Stimulated activated CD4-positive, alpha-beta T cell treated with anti-CD3 and anti-CD28 coated beads, Interleukin-15, amount 100 ng/mL, for 1 hour (primary cell): ENCODE measurements around the gene STMN1.

Experiments
- DNase-seq, 2 donors: peaks; one replicate each; pipeline ENCODE4 v3.0.0-alpha.2; 2020; ENCODE audit warnings: low read depth in 1 of 2, low spot score in 1 of 2

Gene STMN1

DNA sequence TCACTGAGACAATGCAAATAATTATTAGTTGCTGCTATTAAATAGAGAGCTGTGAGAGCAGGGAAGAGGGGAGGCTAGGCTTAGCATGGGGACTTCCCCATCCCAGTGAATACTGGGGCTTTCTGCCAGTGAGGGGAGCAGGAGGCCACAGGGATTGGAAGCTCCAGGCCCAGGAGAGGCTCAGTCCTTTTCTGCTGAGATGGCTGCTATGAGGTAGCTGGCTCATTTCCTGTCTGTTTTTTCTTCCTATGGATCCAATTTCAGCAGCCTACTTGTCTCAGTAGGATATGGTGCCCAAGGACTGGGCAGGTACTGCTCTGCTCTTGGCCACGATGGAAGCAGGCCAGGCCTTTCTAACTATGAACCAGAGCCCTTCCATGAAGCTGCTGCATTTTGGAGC, 10.0 kb downstream of the STMN1 start:
- DNase-seq = no peak

GRCh38 chr1:25895365-25895990, 10.7 kb downstream of the STMN1 start:
- peak; percentile 80 to 83 for DNase-seq

- DNase-seq = no peak
Measured at GRCh38 chr1:25893116-25893515, 13.1 kb downstream of the STMN1 start.

DNA sequence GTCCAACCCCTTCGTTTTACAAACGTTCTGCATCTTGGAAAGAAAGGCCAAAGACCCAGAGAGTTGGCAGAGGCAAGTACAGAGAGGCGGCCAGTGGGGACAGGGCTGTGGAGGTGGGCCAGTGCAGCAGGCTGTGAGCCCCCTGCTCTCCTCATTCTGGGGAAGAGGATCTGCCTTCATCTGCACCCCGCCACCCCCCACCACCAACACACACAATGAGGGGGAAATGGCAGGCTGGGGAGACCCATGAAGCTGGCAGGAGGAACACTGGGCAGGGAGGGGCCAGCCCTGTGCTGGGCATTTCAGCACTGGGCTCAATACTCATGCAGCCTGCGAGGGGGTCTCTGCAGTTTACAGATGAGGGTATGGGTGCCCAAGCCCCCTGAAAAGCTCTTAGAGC, 14.6 kb downstream of the STMN1 start:
- DNase-seq = no peak

DNA sequence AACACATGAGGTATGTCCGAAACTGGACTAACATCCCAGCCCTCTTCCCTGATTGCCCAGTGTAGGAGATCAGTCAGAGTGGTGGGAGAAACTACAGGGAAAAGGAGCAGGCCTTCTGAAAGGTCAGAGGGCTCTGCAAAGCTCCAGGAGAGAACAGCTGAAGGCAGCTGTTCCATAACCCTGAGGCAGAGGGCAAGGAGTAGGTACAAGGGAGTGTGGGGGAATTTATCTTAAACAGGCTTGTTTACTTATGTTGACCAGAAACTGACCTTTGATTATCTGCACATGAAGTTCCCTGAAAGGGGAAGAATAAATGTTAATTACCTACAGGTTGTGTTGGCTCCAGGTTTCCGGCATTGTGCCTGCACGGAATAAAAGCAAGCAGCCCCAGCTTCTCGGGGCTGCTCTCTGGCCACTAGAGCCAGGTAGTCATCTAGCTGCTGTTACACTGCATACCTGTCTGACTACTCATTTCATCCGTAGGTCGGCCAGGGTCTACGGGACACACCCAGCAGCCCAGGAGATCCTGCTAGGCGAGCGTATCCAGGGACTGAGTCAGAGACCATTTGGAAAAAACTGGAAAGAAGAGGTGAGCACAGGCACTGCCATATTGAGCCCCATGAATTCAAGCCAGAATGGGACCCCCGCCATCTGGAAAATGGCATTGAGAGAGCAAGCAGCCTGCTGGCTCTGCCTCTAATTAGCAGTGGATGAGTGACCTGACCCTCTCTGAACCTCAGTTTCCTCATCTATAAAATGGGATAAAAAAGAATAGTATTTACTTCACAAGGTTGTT, 15.8 kb downstream of the STMN1 start:
- DNase-seq = no peak

DNA sequence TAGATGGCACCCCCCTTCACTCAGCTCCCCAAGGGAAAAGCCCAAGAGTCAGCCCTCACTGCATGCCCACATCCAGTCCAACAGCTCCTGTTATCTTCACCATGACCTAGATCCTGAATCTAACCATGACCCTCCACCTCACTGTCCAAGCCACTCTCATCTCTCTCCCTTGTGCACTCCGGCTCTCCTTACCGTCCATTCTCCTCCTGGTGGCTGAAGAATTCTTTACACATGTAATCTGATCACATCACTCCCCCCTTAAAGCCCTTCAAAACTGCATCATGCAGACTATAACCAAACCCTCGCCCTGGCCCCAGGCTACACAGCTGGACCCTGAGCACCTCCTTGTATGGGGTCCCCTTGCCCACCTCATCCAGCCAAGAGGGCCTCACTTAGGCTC, 16.7 kb downstream of the STMN1 start:
- no peak for DNase-seq

- no peak for DNase-seq
Measured at GRCh38 chr1:25888426-25888987, 17.7 kb downstream of the STMN1 start.

DNA sequence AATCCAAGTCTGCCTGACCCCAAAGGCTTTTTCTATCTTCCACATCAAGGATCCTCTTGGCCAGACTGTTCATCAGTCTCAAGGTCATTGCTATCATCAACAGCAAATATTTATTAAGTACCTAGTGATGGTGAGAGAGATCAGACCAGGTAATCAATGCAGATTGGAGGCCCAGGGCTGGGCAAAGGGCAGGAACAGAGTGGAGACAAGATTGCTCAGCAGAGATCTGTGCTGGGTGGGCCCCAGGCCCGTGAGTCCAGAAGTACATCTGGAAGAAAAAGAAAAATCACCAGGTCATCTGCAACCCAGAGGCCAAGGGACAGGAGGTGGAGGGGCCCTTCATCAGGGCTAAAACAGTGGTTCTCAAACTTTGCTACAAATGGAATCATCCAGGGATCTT, 20.6 kb downstream of the STMN1 start:
- DNase-seq = no peak

GRCh38 chr1:25881266-25881665, 25.0 kb downstream of the STMN1 start:
- no peak for DNase-seq

- no peak for DNase-seq
Measured at GRCh38 chr1:25880518-25880917, 25.7 kb downstream of the STMN1 start.

DNA sequence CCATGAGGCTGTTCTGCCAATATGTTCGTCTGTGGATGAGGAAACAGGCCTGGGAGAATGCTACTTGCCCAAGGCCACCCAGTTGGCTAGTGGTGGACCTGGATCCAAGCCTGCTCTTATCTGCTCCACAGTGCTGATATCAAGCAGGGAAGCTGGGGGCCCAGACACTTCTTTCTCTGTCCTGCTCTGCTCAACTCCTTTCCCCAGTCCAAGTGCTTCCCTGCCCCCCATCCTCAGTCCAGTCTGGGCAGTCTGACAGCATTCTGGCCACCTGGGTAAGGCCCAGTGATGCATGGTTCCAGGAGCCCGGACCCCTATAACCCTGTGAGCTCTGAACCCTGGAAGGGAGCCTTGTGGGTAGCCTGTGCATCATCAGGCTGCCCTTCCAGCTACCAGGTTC, 26.5 kb downstream of the STMN1 start:
- no peak for DNase-seq

GRCh38 chr1:25878690-25879089, 27.5 kb downstream of the STMN1 start:
- no peak for DNase-seq

- no peak for DNase-seq
Measured at GRCh38 chr1:25877155-25877554, 29.1 kb downstream of the STMN1 start.

DNA sequence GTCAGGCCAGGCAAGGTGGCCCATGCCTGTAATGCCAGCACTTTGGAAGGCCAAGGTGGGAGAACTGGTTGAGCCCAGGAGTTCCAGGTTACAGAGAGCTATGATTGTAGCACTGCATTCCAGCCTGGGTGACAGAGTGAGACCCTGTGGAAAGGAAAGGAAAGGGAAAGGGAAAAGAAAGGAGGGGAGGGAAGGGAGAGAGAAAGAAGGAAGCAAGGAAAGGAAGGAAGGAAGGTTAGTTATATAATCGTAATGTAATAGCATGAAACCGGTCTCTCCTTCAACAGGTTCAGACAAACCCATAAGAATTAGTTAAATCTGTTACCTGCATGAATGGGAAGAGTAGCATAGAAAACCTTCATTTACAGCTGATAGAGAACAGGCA, 29.5 kb downstream of the STMN1 start:
- DNase-seq = no peak

DNA sequence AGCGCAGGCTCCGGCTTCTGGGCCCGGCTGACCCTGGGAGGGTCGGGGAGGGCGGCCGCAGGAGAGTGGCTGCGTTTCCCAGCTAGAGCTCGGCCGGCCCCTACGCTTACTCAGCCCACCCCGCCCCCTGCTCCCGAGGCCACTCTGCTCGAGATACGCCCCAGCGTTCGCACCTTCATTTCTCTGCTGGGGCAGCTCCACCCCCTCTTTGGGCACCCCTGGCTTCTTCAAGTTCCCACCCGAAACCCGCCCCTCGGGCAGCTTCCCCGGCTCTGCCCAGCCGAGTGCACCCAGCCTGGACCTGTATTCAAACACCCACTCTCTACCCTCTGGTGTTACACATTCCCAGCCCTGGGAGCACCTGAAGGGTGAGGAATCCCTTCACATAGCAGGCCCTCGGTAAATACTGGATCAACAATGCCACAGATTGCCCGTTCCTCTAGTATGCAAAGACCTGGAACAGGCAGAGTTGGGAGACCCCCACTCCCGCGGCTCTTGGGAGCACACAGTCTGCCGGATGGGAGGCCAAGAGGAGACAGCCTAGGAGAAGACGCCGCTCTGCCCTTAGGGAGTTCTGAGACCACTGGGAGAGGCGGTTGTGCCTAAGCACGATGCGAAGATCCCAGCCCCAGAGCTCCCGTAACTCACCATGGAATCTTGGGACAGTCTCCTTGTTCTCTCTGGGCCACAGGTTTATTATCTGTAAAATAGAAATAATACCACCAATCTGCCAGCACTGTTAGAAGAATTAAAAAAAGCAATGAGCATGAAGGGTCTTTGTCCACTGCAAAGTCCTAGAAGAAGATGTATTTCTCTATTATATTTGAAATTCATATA, 30.1 kb downstream of the STMN1 start:
- DNase-seq = peak in 1 of 2 donors; percentile 9

DNA sequence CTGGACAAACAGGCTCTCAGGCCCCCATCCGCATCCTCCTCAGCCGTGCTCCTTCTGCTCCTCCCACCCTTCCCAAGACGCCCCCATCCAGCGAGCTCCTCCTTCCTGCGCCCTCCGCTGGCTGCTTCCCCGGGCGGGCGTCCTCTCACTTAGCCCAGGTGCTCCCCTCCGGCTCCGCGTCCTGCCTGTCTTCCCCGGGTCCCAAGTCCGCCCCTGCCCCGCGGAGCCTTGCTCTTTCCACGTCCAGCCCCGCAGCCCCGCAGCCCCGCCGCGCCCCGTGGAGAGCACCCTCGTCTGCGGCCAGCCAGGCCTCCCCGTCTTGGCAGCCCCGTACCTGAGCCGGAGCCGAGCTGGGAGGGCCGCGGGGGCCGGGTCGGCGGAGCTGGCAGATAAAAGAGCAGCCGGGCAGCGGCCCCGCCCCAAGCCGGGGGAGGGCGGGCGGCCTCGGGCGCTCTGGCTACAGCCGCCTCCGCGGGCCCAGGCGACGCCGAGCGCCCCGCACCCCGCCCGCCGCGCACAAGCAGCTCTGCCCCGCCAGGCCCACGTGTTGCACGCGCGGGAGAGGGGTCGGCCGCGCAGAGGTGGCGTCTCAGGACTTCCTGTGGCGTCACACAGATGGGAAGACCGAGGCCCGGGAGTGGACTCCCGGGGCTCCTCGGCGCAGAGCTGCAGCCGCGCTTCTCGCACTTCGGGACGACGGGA, 30.9 kb downstream of the STMN1 start, which contains the start of gene PAQR7:
Gene PAQR7, minus strand, starts transcription at position 555 of the 702 bp plus-strand sequence. CDS start 11,869 bp downstream, outside the sequence.
- DNase-seq = peak; percentile 24 to 53

DNA sequence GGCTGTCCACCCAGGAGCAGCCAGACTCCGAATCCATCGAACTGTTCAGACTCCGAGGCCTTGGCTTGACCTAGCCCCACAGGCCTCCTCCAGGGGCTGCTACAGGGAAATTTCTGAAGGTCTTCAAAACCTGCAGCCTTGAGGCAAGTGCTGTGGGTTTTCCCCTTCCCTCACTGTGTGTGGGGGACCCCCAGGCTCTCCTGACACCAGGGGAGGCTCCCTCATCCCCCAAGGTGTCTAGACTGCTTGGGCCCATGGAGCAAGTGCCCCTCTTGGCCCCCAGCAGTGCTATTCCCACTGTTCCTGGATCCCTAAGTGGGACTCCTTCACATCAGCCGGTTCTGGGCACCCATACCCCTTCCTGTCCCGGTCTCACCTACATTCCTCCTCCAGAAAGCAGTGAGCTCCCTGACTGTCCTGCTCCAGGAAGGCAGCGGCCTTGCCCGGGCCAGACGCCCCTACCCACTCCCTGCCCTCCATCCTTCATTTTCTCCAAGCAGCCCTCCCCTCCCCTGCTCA, 31.5 kb downstream of the STMN1 start:
- DNase-seq = no peak

GRCh38 chr1:25874209-25874608, 32.0 kb downstream of the STMN1 start:
- DNase-seq = no peak

DNA sequence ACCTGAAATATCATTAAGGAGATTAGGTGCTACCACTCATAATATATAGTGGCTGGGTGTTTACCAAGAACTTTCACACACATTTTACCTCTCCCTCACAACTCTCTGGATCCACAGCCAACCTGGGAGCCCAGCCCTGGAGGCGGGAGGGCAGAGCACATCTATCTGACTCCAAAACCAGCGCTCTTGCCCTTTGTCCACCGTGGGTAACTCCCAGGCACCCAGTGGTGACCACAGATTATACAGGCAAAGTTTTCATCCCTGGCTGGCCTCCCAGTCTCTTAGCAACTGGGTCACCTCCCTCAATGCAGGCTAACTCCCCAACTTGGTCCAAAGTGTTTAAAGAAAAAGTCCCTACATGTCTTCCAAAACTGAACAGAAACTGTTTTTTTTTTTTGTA, 33.1 kb downstream of the STMN1 start:
- DNase-seq = no peak

DNA sequence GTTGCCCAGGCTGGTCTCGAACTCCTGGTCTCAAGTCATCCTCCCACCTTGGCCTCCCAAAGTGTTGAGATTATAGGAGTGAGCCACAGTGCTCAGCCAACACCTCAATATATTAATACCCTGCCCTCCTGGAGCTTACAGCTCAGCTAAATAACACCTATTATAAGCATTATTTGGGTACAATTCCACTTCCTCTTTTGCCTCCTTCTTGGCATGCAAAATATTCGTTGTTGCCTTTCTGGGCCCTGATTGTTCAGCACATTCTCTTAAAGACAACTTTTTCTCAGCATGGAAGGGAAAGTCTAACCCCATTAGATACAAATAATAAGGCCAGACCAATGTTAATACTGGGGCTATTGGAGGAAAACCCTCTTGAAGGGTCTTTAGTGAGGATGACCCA, 33.5 kb downstream of the STMN1 start:
- DNase-seq = no peak
